Measurements from ENCODE around the gene TMEM30A.
A peak's percentile ranks its signal among the peaks of the same experiment; 100 is the strongest.

Gene TMEM30A

DNA sequence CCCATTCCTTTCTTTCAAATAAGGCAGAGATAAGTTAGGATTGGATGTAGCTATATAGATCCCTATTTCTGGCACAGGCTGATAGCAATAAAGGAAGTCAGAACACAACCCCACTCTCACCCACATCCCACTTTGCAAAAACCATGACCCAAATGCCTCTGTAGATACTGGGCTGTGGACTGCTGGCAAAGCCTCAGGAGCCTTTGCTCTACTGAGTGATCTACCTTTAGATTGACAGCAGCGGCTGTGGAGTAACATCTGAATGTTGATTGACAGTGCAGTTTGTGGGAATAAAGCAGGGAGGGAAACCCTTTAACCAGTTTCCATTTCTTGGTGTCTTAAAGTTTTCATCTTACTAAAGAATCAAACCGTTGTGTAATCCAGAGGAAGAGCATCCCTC, 6.7 kb upstream of the TMEM30A start:
- no peak for DNase-seq

DNA sequence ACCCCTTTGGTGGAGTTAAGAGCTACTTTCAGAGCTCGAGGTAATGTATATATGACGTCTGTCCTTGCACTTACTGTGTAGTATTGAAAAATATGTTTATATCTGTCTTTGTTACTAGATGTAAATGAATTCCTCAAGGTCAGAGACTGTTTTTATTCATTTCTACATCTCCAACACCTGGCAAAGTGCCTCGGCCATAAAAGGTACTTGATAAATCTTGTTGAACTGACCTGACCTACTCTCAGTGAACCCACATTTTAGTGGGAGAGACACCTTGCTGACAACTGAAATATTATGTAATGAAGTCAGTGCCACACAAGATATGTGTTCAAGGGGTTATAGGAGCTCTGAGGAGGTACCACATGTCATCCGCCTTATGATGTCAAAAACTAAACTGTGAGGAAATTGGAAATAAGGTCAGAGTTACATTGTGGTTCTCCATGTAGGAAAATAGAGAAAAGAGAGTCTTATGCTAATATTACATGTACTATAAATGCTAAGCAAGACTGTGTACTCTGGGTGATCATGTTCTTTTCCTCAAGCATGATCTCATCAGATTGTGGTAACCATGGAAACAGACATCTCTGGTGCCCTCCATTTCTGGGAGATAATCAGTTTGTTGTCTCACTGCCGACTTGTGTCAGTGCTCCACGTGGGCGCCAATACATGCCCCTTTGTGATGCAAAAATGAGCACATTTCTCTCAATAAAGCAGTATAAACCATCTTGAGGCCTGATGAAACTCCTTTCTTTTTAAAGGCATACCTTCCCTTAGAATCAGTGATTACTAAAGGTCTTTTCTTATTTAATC, 5.7 kb upstream of the TMEM30A start:
- no peak for DNase-seq

DNA sequence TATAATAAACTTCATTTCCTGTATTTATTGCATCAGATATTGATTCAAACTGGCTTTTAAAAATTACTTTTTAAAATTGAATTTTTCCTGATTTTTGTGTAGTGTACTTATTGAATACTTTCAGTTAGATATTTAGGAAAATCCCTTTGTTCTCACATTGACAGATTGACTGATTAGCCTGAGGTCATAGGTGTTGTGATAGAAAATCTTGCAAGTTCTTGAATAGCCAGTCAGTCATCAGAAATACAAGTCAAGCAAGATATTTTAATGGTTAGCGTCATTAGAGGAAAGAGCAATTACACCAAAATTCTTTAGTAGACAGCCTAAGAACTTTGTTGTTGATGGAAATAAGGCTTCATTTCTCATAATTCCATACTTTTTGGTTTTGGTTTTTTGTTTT, 3.4 kb upstream of the TMEM30A start:
- DNase-seq: no peak

DNA sequence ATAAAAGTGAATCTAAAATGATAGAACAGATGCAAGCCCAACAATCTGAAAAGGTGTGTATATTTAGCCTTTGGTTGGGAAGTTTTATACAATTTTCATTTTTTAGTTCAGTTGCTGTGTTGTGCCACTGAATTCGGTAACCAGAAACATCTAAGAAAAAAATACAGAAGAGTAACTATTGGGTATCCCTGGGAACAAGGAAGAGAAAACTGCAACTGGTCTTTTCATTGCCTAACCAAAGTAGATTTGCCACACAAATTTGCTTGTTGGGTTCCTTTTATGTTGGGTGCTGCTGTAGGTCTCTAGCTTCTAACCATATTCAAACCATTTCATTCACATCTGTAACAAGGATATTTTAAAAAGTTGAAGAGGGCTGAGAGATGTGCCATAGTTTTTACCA, 2.8 kb upstream of the TMEM30A start:
- no peak for DNase-seq

DNA sequence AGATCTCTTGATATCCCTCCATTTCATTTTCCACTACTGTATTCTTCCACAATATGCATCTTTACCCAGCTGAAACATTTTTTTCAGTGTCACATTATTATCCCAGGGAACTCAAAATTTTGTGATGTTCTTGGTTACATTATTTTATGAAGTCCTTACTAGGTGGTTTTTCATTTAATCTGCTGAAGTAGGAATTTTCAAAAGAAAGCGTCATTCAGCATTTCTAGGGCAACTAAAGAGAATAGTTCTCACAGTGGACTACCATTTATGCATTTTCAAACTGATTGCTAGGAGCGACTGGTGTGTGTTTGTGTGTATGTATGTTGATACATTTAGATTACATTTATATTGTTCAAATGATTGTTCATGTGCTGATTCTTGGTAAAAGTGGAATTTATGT, 2.4 kb upstream of the TMEM30A start:
- no peak for DNase-seq

DNA sequence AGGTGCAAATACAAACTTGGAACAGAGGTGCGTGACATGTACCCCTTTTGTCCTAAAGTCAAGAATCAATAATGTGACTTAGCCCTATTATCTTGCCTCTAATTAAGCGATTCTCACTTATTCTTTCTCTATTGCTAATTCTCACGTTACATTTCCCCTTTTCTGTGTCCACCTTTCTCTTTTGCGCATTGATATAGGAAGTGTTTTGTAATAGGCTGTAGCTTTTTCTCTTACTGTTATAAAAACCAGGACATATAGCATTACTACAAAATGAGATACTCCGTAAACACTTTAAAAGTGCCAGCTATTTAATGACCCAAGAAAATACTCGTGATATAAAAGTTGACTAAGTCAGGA, 669 bp upstream of the TMEM30A start:
- no peak for DNase-seq

DNA sequence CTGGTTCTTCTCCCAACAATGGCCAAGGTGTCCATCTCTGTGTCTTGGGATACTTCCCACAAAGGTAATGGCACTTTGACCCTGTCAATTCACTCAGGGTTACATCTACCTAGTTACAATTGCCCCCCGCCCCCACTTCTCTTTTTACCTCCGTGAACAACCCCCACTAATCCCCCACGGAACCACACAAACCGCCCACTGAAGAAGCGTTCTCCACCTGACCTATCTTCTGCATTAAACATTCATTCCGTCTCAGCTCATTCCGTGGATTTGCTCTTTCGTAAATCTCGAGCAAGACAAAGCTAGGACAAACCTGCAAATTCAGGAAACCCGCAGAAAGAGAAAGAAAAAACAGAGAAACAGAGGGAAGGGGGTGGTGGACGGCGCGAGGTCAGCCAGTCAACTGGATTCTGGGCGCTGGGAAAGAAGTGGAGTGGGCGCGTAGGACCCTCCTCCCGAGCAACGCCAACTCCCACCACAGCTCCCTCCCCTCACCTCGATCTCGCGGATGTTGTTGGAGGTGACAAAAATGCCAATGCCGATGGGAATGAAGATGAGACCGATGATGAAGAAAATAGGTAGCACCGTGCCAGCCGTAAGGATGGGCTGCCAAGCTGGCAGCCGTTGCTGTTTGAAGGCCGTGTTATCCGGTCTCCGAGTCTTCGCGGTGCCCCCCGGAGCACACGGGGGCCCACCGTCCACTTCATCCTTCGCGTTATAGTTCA, 523 bp downstream of the TMEM30A start:
- no peak for DNase-seq

DNA sequence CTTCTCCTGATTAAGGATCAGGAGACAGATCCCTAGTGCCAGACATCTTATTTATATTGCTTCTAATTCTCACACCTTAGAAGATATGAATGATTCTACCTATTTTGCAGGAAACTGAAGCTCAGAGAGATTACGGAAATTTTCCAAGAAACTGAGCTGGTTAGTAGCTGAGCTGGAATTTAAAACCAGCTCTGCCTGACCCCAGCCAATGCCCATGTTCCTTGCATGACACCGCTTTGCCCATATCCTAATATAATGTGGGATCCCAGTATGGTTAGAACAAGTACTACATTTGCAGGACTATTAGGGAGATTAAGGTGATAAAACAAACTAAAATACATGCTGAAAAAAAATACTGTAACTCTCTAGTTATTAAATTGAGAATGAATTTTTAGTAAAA, 1.9 kb downstream of the TMEM30A start:
- peak; percentile 21 for DNase-seq

DNA sequence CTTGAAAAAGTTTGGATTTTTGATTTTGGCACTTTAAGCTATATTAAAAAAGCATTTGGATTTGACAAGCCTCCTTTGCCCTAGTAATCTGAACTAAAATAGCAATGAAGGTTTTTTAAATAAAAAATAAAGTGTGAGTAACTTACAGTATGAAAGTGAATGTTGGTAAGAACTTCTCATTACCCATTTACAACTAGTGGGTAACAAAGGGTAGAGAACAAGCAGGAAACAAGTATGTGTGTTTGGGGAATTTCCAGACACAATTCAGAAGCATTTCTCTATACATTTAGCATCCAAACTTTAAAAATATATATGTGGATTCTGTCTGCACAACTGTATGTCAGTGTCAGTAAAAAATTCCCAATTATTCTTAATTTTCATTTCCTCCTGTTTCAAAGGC, 2.9 kb downstream of the TMEM30A start:
- DNase-seq: no peak

DNA sequence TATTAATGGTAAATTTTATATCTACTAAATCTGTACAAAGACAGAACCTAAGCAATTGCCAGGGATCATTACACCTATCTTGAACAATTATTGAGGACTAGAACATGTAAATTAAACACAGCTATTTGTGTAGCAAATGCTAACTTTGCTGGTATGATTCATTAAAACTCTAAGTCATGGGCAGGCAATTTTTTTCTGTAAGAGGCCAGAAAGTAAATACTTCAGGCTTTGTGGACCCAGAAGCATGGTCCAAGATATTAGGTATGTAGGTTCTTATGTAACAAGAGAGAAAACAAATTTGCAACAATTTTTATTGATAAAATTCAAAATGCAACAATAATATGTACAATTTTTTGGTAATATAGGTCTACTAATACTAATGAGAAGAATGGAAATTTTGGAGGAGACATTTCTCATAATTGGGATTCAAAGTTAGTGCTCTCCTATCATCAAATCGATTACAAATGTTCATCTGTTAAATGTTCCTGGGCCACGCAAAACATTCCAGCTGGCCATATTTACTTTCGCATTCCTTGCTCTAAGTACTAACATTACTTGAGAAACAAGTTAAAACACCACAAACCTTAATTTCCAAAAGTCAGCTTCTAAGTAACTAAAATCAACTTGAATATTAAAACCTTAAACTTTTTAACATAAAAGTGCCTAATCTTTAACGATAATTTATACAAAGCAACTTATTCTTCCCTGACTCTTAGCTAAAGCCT, 4.3 kb downstream of the TMEM30A start:
- DNase-seq: peak; percentile 29

DNA sequence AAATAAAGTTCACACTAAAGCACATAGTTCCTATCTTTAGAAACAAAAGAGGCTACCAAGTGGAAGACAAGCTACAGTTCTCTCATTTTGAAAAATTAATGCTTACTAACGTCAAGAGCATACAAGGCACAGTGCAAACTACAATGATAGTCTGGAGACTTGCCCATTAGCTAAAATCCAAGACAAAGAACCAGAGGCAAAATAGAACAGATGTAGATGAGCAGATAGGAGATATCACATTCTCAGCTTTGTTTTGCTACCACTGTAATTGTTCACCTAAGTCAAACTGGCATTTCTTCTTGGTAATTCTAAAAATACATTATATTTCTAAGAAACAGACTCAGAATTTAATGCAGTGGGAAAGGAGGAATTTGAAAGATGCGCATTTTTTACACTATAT, 5.2 kb downstream of the TMEM30A start:
- DNase-seq: no peak

DNA sequence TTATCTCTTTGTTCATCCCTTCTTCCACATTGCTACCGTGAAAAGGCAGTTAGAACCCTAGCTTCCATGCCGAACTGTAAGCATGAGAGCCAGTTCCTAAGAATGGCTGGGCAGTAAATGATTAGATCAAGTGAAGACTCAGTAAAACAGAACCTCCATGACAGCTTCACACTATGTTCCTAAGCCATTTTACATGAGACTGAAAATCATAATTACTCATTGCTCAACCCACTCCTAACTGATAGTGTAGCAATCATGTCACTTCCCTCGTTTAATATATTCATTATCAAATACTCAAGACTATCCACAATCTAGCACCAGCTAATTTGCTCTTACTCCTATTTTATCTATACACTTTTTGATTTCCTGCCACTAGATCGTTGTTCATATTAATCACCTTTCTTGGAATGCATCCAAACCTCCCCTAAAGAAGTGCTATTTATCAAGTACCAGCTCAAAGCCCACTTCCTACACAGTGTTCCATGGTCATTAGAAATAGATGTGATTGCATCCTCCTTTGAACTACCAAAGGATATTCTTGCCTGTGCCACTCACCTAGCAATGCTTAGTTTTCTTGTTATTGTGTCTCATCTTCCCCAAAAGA, 6.0 kb downstream of the TMEM30A start:
- DNase-seq: peak; percentile 33

DNA sequence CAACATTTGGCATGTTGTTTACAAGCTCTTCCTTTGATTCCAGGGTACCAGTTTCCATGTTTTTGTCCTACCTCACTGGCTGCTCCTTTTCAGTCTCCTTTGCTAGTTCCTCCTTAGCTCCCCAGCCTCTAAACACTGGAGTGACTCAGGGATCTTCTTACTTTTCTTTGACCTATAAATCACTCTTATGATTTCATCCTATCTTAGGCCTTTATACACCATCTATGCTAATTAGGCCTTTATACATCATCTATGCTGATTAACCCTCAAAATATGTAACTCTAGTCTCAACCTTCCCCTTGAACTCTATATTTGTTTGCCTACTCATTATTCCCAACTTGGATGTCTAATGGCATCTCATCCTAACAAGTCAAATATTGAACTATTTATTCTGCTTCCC, 9.5 kb downstream of the TMEM30A start:
- peak; percentile 93 for DNase-seq

DNA sequence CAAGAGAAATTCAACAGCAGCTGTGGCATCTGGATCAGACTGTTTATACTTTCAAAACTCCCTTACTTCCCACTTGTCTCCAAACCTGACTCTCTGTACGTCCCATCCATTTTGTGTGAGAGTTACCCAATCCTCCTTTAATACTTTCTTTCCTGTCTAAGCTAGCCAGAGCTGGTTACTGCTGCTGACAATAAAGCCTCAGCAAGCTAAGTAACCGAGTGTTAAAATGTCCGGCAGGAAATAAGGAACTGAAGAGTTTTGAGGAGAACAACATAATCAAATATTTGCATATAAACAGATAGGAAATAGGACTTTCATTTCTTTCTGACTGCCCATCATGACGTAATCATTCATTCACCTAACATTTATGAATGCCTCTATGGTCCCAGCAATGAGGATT, 11.6 kb downstream of the TMEM30A start:
- no peak for DNase-seq

DNA sequence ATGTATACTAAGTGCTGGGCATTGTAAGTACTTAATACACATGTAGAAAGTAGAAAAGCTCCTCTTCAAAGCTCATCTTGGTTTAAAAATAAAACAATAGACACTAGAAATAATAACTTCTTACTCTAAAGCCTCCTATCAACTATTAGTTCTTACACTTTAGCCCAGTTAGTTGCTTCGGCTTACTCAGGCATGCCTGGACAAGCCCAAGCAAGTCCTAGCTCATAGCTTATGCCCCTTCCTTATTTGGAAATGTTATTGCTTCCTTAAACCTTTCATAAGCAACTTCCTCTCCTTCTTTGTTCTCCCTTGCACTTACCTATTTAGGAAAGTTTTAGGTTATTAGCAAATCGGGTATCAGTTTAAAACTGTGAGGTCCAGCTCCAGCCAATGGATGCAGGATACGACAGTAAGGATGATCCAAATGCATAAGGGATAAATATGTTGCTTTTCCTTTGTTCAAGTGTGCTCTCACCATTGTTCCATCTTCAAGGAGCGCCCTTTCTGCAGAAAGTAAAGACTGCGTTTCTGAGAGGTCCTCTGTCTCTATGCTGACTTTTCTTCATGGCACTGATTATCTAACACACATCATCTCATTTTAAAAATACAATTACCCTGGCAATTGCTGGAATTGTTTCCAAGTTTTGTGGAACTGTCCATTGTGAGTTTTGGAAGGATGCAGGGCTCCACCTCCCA, 12.3 kb downstream of the TMEM30A start:
- no peak for DNase-seq

DNA sequence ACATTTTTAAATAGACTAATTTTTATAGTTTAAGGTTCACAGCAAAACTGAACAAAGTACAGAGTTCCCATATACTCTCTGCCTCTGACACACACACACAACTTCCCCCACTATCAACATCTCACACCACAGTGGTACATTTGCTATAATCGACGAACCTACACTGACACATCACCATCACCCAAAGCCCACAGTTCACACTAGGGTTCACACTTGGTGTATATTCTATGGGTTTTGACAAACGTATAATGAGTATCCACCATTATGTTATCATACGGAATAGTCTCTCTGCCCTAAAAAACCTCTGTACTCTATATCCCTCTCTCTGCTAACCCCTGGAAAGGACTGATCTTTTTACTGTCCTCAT, 15.6 kb downstream of the TMEM30A start:
- DNase-seq: no peak

DNA sequence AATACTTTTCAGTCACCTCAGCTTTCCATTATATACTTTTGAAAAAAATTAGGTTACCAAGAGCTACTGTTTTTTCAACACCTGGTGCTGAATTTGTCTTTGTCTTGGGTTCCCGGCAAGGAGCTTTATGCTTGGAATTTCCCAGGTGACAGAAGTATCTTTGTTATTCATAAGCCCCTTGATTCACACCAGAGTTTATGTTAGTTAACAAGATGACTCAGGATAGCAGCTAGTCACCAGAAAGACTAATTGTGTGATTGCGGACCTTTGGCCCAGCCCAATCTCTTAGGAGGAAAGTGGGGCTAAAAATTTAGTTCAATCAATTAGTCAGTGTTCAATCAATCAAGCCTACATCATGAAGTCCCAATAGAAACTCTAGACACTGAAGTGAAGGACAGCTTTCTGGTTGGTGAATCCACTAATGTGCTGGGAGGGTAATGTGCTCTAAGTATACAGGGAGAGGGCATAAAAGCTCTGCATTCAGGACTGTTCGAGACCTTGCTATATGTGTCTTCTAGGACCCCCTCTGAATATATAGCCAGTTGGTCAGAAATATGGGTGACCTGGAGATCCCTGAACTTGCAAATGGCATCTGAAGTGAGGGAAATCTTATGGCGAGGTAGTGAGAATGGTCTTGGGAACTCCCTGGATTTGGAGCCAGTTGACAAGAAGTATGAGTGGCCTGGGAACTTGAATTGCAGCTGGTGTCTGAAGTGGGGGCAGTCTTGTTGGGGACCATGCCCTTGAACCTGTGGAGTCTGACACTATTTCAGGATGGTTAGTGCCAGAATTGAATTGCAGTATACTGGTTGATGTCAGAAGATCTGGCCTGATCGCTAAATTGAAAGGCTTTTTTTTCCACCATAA, 16.2 kb downstream of the TMEM30A start:
- DNase-seq: peak; percentile 23

DNA sequence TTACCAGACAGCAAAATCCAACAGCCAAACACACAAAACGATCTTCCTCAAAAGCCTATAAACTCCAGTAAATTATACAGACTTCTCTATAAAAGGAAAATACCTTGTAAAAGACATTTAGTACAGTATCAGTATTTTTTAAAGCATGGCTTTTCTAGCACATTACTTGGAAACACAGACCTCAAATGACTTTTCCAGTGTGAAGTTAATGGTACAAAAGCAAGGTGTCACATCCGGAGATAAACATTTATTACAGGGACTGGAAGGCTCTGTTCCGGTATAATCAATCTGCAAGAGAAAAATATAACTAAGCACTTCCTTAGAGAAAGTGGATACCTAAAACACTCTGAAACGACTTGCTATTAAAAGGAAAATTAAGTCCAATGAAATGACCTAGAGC, 17.1 kb downstream of the TMEM30A start:
- no peak for DNase-seq

DNA sequence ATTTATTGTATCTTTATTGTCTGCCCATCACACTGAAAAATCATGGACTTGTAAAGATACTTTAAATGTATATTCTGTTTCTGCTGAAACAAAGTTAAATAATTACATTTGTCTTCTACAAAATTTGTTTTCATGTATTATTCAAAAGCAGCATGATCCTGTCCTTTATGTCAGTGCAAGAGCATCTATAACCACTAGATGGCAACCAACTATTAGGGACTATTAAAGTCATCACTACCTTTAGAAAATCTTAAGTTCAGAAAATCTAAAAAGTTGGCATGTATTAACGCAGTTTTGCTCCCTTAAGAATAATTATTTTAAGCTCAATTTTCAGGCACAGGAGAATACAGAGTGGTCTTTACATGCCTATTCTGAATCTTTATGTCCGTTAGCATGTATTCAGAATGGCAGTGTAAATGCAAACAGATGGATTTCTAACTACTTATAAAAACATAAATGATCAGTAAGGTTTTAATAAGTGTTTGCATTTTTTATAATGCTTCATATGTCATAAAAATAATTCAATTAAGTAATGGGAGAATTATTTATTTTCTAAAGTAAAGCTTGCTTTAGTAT, 17.8 kb downstream of the TMEM30A start:
- peak; percentile 64 for DNase-seq

DNA sequence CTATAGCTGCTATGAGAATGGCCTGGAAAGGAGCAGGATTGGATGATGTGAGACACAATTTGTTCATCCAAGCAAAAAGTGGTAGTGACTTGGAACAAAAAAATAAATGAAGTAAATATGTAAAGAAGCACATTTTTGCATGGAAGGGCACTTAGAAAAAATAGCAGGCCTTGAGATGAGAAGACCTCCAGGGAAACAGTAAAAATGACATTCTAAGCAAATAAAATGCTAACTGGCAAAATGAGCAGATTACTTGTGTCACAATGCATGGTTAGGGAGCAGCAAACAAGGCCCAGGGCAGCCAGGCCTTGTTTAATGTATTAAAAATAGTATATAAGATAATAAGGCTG, 21.2 kb downstream of the TMEM30A start:
- DNase-seq: no peak

DNA sequence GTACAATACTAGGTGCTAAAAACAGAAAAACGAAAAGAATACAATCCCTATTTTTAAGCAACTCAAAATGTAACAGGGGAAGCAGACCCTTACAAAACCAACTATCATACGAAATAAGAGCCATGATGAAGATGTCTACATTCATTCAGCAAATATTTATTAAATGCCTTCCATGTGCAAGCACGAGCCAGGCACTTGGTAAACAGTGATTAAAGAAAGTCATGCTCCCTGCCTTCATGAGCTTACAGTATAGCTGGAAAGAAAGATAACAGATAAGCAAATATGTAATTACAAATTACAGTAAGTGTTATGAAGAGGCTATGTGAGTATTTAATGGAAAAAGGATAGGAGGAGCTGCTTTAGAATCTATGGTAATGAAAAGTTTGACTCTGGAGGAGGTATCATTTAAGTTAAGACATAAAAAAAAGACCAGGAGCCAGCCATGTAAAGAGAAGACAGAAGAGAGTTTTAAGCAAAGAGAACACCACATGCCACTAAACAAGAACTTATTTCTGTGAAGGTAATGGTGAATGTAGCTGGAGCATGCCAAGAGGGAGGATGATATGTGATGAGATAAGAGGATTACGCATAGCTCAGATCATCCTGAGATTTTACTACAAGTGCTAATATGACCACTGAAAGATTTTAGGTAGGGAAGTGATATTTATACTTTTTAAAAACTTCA, 21.7 kb downstream of the TMEM30A start:
- DNase-seq: no peak
